Cardiac fibroblast (primary cell): Measurements from ENCODE around the gene BICRA.

Source experiments
- DNase-seq, 2 donors: peaks; one replicate each; pipeline versions ENCODE4 v3.0.0 to v3.0.0-alpha.2; 2010; ENCODE audit warnings: low read depth in 2 of 2
- H3K4me3 ChIP-seq, 2 donors: replicated peaks in 1 of 2; 1 replicate in 1 of 2; 2 replicates in 1 of 2; pipeline ENCODE4 v1.5.1; 2011; ENCODE audit warnings: low read depth in 2 of 2, low read length in 2 of 2, mild to moderate bottlenecking in 2 of 2, moderate library complexity in 1 of 2
- CTCF ChIP-seq: IDR thresholded peaks from one replicate; pipeline ENCODE4 v1.5.1; 2011; ENCODE audit warnings: low read depth, mild to moderate bottlenecking, low read length, inconsistent platforms

BICRA gene

DNA sequence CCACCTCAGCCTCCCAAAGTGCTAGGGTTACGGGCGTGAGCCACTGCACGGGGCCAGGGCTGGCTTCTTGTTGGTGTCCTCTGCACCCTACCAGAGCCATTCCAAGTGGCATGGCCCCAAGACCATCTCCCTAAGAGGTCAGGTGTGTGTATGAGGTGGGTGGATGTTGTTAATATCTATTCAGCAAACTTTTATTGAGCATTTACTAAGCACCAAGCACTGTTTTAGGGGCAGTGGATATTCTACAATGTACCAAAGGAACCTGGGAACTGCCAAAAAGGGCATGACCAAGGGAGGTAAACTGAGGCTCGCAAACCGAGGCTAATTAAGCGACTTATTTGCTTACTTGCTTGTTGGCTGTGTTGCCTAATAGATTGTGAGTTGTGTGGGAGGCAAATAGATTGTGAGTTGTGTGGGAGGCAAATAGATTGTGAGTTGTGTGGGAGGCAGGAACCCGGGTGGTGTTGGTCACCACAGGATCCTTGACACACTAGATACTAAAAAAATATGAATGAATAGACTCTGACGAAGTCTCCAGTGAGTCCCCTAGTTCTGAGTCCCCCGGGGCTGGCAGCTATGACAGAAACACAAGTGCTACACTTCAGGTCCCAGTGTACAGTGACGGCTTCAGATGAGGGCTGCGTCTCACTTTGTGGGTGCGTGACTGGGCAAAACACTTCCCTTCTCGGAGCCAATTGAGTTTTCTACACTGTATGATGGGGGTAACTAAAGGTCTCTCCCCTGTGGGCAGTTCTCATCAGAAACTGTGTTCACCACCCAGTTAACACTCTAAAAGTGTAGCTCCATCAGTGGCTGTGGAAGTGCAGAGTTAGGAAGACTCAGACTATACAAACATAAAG lies 5.0 kb upstream of the BICRA start:
- no peak for DNase-seq
- H3K4me3 ChIP-seq = no peak overlapping the region
- TF ChIP-seq CTCF = no peak

- peak overlapping the region; percentile 82 to 95 for H3K4me3 ChIP-seq
- DNase-seq = no peak
- TF ChIP-seq CTCF = no peak
Observed at GRCh38 chr19:47607564-47608073, 1.3 kb upstream of the BICRA start.

DNA sequence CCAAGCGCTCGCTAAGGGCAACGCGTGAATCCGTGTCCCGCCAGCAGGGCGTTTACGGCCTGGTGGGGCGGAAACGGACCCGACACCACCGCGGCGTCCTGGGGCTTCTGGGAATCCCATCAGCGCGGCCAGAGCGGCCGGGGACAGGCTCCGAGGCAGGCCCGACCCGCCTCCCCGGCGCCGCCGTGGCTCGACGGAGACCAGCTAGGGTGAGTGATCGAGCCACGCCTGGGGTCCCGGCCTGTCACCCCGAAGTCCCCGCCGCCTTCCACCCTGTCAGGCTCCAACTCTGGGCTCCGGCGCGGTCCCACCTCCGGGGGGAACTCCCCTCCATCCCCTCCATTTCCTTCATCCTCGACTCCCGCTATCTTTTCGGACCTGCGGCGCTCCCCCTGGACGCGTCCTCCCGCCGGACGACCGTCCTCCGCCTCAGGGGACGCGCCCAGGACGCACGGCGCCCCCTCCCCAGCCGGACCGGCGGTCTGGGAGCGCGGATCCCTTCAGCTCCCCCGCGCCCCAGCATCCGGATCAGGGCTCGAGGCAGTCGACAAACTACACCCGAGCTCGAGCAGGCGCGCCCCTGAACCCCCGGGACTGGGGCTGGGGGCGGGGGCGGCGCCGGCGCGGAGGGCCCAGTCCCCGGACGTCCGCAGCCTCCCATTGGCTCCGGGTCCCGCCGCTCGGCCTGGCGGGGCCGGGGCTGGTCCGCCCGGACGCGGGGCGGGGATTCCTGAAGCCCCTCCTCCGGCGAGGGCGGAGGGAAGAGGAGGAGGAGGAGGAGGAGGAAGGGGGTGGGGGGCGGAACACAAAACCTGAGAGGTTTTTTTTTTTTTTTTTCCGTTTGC lies 638 bp upstream of the BICRA start:
- peak; percentile 90 to 97 for DNase-seq
- peak; percentile 39 for TF ChIP-seq CTCF
- peak overlapping the region; percentile 82 to 95 for H3K4me3 ChIP-seq

DNA sequence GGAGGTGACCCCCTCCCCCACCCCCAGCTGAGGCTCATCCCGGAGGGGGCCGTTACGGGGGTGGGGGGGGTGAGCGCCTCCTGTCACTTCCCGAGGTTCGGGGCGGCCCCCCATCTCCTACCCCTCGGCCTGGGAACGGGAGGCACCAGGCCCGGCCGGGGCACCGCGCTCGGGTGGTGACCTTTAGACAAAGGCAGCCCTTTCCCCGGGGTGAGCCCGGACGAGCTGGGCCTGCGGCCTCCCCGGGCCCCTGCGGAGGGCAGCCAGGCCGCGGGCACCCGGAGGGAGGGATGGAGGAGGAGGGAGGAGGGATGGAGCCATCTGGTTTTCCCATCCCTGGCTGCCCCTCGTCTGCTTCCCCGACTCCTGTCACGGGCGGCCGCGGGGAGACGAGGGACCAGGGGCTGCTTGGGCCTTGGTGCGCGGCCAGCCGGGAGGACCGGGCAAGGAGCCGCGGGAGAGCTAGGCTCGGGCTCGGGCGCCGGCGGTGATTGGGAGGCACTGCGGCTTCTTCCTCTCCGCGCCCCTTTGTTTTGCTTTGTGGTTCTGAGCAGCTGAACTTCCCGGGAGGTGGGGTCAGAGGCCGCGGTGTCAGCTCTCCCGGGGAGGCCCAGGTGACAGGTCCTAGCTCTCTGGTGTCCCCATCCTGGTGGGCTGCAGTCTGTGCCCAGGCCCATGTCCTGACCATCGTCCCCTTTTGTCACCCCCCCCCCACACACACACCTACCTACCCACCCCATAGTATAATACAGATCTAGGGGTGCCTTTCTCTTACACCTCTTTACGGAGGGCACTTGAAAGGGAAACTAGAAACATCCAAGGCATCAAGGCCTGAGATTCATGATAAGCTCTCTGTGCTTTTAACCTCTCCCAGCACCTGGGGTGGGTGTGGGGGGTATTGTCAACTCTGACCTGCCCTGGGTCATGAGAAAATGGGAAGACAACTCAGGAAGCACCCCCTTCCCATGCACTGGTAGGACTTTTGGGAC lies 1.3 kb downstream of the BICRA start:
- TF ChIP-seq CTCF = no peak
- DNase-seq = peak; percentile 48 to 57
- H3K4me3 ChIP-seq = peak overlapping the region; percentile 70 to 95

- H3K4me3 ChIP-seq = peak overlapping the region; percentile 70 to 95
- DNase-seq = no peak
- no peak for TF ChIP-seq CTCF
Observed at GRCh38 chr19:47610902-47611301, 2.0 kb downstream of the BICRA start.
